HG02943 (cell line): Measurements from ENCODE around the gene ITPK1.
"Not testable (repeated sequence)": the region's sequence is repeated elsewhere in the genome, so short reads cannot be mapped to it uniquely, and the experiment has no call there.

ENCODE experiments used
- ATAC-seq: cut with Tn5 transposase; IDR thresholded peaks from one replicate; pipeline ENCODE4 v1.9.1; 2021; ENCODE audit warnings: mild to moderate bottlenecking, low read depth, moderate library complexity; ENCODE audit not compliant: unreplicated experiment

Gene ITPK1

GRCh38 chr14:93115821-93116675 is at the start of gene ITPK1:
Gene ITPK1 (minus strand): TSS chr14:93115925. CDS start chr14:93115163, 762 bp downstream.
- peak; percentile 45 for ATAC-seq

GRCh38 chr14:93163564-93163963 is 47.8 kb upstream of the ITPK1 start:
- no peak for ATAC-seq

GRCh38 chr14:93161411-93161940 is 45.8 kb upstream of the ITPK1 start:
- ATAC-seq = no peak

DNA sequence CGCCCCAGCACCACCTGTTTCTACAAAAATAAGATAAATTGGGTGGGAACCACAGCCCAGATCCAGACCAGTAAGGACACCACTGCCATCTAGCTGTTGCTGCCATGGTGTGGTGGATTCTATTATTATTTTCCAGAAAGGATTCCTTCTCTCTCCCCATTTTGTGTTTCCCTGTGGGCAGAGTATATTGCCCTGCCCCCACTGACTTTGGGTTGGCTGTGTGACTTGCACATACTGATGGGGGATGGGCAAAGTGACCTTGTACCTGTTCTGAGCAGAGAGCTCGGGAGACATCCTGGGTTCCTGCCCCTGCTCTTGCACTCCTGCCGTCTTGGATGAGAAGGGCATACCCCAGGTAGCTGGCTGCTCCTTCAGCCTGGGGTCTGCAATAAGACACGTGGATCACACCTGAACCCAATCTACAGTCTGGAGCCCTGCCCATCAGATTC is 44.7 kb upstream of the ITPK1 start:
- no peak for ATAC-seq

- not testable (repeated sequence) for ATAC-seq
These were observed 44.1 kb upstream of the ITPK1 start for GRCh38 chr14:93159625-93160352.

DNA sequence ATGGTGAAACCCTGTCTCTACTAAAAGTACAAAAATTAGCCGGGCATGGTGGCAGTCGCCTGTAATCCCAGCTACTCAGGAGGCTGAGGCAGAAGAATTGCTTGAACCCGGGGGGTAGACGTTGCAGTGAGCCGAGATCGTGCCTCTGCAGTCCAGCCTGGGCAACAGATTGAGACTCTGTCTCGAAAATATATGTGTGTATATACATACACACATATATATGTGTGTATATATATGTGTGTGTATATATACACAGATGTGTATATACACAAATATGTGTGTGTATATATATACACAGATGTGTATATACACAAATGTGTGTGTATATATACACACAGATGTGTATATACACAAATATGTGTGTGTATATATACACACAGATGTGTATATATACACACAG is 42.6 kb upstream of the ITPK1 start:
- ATAC-seq = not testable (repeated sequence)

- no peak for ATAC-seq
These were observed 41.1 kb upstream of the ITPK1 start for GRCh38 chr14:93156693-93157369.

GRCh38 chr14:93155667-93156066 is 39.9 kb upstream of the ITPK1 start:
- no peak for ATAC-seq

GRCh38 chr14:93153121-93153520 is 37.4 kb upstream of the ITPK1 start:
- ATAC-seq = no peak

DNA sequence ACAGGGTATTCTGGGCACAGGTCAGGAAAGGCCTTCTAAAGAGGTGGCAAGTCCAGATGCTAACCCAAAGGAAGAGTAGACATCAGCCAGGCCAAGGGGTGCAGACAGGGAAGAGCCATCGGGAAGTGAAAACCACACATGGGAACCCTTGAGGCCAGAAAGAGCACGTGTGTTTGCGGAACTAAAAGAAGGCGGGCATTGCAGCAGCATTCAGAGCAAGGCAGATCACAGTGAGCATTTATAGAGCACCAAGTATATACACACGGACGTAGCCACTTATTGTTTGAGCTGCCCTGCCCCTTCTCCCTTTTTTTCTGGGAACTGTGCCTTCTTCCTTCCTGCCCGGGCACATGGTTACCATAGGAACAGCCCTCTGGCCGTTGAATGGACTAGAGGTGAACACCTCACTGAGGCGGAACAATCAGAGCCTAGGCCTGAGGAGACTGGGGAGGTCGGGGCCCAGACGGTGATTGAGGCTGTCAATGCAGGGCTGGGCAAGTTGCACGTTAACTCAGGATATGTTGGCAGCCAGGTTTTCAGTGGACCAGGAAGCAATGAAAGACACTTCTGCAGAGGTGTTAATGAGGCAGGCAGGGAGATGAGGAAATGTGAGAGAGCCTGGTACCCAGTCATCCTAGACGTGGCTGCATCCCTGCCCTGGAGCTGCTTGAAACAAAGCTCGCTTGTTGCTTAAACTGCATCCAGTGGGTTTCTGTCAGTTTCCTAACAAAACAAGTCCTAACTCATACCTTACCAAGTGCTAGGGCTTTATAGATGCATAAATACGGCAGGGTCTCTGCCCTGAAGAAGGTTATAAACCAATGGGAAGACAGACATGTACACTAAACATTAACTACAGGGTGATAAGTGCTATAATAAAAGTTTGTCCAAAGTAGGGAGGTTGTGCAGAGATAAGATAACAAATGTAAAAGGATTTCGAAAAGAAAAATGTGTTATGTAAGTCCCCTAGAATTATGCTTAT is 34.8 kb upstream of the ITPK1 start:
- no peak for ATAC-seq

DNA sequence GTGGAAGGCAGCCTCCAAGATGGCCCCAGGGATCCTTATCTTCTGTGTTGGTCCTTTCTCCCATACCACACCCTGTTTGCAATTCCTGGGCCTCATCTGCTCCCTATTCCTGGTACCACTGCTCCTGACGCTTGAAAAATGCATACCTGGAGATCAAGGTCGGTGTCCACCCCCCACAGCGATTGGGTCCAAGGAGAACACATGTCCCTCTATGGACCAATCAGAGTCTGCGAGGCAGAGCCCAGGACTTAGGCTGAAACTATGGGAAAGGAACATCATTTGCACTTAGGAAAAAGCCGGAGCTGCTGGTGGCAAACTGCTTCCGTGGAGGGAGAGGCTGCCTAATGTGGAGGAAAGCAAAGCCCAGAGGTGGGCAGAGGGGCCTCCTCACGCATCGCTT is 33.3 kb upstream of the ITPK1 start:
- no peak for ATAC-seq

DNA sequence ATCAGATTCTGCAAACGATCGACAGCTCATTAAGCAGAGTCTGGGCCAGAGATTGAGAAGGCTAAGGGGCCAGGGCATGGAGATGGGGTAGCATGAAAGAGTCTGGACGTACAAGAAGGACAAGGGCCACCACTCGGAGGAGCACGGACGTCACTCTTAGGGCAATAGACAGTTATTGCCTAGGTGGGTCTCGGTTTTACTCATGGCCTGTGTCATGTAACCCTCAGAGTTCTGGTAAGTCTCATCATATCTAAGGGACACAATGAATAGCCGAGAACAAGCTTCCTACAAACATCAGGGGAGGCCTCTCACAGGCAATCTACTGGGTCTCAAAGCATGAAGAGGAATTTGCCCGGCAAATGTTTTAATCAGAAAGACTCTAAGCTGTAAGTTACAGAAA is 30.4 kb upstream of the ITPK1 start:
- ATAC-seq = no peak

GRCh38 chr14:93142854-93143652 is 27.3 kb upstream of the ITPK1 start:
- no peak for ATAC-seq

GRCh38 chr14:93137864-93138263 is 22.1 kb upstream of the ITPK1 start:
- ATAC-seq = no peak

DNA sequence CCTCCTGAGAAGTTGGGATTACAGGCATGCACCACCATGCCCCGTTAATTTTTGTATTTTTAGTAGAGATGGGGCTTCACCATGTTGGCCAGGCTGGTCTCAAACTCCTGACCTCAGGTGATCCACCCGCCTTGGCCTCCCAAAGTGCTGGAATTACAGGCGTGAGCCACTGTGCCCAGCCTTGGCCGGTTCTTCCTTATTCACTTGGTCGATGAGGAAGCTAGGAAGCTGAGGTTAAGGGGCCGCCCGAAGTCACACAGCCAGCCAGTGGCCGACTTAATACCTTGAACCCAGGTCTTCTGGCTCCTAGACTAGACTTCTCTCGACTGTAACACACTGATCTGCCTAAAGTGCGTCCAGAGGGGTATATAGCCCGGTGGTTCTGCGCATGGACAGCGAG is 20.8 kb upstream of the ITPK1 start:
- not testable (repeated sequence) for ATAC-seq

DNA sequence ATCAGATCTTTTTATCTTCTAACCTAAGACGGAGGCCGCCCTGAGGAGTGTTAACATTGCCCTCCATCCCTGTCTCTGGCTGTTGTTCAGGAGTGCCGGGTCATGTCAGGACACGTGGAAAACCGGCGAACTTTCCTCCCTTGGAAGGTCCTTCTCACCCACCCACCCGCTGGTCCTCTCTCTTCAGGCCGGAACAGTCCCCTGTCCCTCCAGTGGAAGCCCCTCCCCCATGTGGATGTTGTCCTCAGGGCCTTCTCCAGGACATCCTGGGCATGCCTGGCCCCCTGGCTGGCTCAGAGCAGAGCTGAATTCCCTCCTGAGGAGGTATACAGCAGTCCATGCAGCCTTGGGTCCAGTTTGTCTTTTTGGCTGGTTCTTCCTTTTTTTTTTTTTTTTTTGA is 20.3 kb upstream of the ITPK1 start:
- ATAC-seq = no peak

DNA sequence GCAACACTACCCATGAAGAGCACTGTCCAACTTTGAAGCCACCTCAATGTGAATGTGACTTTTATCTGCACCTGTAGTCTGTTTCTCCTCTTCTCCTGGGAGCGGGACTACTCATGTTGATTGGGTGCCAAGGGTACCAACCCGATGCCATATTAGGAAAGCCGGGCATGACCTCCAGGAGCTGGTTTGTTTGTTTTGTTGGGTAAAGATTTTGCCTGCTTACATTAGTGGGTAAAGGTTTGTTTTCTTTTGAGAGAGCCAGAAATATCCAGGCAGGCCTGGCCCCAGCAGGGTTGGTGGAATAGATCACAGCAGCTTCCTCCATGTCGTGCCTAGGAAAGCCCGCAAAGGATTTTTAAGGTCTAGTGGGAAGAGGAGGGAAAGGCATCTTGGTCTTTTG is 19.7 kb upstream of the ITPK1 start:
- ATAC-seq = no peak

- ATAC-seq = no peak
These were observed 17.7 kb upstream of the ITPK1 start for GRCh38 chr14:93133464-93133863.
